ENCODE measurements around the gene PRKCI. TPM values are rescaled to one million over a fixed set of nuclear protein-coding genes. Genes with fewer than 3 reads are reported as not detected.
"Not testable (repeated sequence)": the region's sequence is repeated elsewhere in the genome, so short reads cannot be mapped to it uniquely, and the experiment has no call there.

Gene PRKCI
- total RNA-seq, 4 donors from 2014 or later: 33.5 to 125 (median 47.7) TPM

DNA sequence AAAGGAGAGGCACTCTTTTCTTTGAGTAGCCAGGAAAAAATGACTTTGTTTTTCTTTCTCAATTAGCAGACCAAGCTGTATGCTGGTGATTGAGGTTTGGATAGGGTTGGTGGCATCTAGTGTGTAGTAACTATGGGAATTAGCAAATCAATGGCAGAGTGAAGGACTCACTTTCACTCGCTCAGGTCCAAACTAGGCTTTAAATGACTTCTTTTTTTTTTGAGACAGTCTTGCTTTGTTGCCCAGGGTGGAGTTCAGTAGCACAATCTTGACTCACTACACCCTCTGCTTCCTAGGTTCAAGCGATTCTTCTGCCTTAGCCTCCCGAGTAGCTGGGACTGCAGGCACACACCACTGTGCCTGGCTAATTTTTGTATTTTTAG lies 35.9 kb downstream of the PRKCI start:
- no peak overlapping the region for H3K4me3 ChIP-seq
- no peak for DNase-seq (ENCODE audit: low spot score in 2 of 2)
- 94% methylated on average over 3 of the region's 3 CpGs for WGBS
- H3K36me3 ChIP-seq: peaks cover 11% of the 10 kb centered on the region
- TF ChIP-seq POLR2AphosphoS5 (IDR thresholded peaks at IDR 0.05): no peak
- H3K9me3 ChIP-seq: no peaks in the 10 kb centered on the region
- no peaks in the 10 kb centered on the region for H3K4me1 ChIP-seq
- no peaks in the 10 kb centered on the region for H3K27me3 ChIP-seq
- H3K27ac ChIP-seq: no peak overlapping the region

DNA sequence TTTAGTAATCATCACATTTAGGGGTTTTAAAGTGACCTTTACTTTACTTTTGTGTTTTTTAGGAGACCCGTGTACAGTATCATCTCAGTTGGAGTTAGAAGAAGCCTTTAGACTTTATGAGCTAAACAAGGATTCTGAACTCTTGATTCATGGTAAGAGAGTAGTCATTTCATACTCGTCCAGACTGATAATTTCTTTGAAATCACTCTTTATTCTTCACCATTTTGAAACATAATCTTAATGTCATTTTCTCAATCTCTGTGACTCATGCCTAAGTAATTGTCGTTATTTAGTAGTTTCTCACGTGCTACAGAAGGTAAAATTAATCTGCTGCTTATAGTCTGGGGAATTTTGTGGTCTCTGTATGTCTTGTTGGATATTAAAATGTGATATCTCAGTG lies 37.7 kb downstream of the PRKCI start:
- no peak for DNase-seq (ENCODE audit: low spot score in 2 of 2)
- Histone ChIP-seq H3K4me3 (no peak overlapping the region), H3K4me1 (no peaks in the 10 kb centered on the region), H3K27ac (no peak overlapping the region), H3K9me3 (no peaks in the 10 kb centered on the region), H3K27me3 (no peaks in the 10 kb centered on the region), H3K36me3 (peaks cover 23% of the 10 kb centered on the region)
- WGBS: 95% methylated on average over 4 of the region's 4 CpGs
- no peak for TF ChIP-seq EP300 (IDR thresholded peaks at IDR 0.05)
- no peak for TF ChIP-seq POLR2A (IDR thresholded peaks at IDR 0.05)
- TF ChIP-seq, protein P1, sequence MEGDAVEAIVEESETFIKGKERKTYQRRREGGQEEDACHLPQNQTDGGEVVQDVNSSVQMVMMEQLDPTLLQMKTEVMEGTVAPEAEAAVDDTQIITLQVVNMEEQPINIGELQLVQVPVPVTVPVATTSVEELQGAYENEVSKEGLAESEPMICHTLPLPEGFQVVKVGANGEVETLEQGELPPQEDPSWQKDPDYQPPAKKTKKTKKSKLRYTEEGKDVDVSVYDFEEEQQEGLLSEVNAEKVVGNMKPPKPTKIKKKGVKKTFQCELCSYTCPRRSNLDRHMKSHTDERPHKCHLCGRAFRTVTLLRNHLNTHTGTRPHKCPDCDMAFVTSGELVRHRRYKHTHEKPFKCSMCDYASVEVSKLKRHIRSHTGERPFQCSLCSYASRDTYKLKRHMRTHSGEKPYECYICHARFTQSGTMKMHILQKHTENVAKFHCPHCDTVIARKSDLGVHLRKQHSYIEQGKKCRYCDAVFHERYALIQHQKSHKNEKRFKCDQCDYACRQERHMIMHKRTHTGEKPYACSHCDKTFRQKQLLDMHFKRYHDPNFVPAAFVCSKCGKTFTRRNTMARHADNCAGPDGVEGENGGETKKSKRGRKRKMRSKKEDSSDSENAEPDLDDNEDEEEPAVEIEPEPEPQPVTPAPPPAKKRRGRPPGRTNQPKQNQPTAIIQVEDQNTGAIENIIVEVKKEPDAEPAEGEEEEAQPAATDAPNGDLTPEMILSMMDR (IDR thresholded peaks at IDR 0.05): no peak
- TF ChIP-seq POLR2AphosphoS5 (IDR thresholded peaks at IDR 0.05): no peak

DNA sequence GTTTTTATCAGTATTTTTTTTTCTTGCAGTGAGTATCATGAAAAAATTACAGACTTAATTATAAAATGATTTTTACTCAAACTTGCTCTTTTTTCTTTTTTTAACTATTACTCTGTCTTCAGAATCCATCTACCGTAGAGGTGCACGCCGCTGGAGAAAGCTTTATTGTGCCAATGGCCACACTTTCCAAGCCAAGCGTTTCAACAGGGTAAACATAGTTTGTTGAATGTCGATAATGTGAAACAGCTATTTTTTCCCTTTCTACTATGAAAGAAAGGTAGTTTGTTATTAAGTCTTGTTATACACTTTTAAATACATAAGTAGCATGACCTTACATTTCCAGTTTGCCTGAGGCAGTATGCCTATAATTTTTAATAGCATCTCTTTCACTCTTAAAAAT lies 45.6 kb downstream of the PRKCI start:
- TF ChIP-seq EP300 (IDR thresholded peaks at IDR 0.05) (no peak), POLR2AphosphoS5 (IDR thresholded peaks at IDR 0.05) (no peak), POLR2A (IDR thresholded peaks at IDR 0.05) (no peak)
- TF ChIP-seq, protein P1 (IDR thresholded peaks at IDR 0.05): no peak
- peaks cover 44% of the 10 kb centered on the region for H3K36me3 ChIP-seq
- no peak for DNase-seq (ENCODE audit: low spot score in 2 of 2)

DNA sequence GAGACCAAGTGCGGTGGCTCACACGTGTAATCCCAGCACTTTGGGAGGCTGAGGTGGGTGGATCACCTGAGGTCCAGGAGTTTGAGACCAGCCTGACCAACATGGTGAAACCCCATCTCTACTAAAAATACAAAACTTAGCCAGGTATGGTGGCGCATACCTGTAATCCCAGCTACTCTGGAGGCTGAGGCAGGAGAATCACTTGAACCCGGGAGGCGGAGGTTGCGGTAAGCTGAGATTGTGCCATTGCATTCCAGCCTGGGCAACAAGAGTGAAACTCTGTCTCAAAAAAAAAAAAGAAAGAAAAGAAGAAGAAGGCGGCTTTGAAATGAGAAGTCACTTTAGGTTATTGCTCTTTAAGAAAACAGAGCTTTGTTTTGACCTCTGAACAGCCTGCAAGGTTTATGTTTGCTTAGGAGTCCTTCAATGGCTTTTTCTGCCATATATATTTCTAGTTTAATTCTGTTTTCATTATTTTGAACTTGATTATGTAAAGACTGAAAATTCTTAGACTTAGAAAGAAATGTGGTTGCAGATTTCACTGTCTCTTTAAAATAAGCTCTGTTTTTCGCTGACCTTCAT lies 47.5 kb downstream of the PRKCI start:
- H3K4me3 ChIP-seq; H3K27ac ChIP-seq; H3K4me1 ChIP-seq; H3K27me3 ChIP-seq; H3K9me3 ChIP-seq; DNase-seq (ENCODE audit: low spot score in 2 of 2): not testable (repeated sequence)
- 95% methylated on average over 8 of the region's 8 CpGs for WGBS
- H3K36me3 ChIP-seq: peaks cover 45% of the 10 kb centered on the region

More for the DNA sequence above, 45.6 kb downstream of the PRKCI start:
- H3K9me3 ChIP-seq: no peaks in the 10 kb centered on the region
- H3K27me3 ChIP-seq: no peaks in the 10 kb centered on the region
- H3K4me3 ChIP-seq: no peak overlapping the region
- no peaks in the 10 kb centered on the region for H3K4me1 ChIP-seq
- 93% methylated on average over 5 of the region's 5 CpGs for WGBS
- H3K27ac ChIP-seq: no peak overlapping the region

DNA sequence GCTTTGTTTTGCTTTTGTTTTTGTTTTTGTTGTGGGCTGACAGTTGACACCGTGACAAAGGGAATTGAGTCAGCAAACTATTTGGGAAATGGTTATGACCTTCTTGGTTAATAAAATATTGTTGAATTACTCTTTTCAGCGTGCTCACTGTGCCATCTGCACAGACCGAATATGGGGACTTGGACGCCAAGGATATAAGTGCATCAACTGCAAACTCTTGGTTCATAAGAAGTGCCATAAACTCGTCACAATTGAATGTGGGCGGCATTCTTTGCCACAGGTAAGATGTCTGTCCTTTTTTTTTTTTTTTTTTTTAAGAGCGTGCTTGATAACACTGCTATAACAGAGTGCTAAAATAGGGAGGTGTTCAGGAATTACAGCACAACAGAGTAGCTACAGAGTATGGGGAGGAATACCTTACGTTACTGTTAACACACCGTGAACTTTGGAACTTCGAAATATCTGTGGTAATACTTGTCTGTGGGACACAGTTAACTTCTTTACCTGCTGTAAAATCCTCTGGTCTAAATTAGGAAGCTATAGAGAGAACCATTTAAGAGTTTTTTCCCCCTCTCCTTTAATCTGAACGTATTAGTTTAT lies 48.2 kb downstream of the PRKCI start:
- H3K36me3 ChIP-seq: peaks cover 44% of the 10 kb centered on the region
- no peak overlapping the region for H3K27ac ChIP-seq
- TF ChIP-seq EP300 (IDR thresholded peaks at IDR 0.05) (no peak), POLR2AphosphoS5 (IDR thresholded peaks at IDR 0.05) (no peak), POLR2A (IDR thresholded peaks at IDR 0.05) (no peak)
- TF ChIP-seq, protein P1 (IDR thresholded peaks at IDR 0.05): no peak
- no peaks in the 10 kb centered on the region for H3K4me1 ChIP-seq
- H3K4me3 ChIP-seq: no peak overlapping the region
- H3K9me3 ChIP-seq: no peaks in the 10 kb centered on the region
- 90% methylated on average over 11 of the region's 11 CpGs for WGBS
- no peak for DNase-seq (ENCODE audit: low spot score in 2 of 2)
- no peaks in the 10 kb centered on the region for H3K27me3 ChIP-seq

DNA sequence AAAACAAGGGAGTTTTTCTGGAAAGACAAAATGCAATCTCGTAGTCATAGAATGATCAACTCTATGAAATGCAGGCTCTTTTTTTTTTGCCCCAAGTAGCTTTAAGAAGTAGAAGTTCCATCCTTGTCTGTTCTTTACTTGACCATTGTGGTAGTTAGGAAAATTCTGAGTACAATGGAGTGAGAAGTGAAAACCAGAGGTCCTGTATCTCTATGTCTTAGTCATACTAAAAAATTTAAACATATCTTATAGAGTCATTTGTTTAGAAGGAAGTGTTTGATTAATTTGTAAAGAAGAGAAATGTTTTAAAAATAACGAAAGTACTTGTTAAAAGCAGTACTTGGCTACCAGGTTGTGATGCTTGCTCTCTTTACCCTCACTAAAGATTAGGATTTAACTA lies 52.4 kb downstream of the PRKCI start:
- Histone ChIP-seq H3K36me3 (peaks cover 50% of the 10 kb centered on the region), H3K27ac (no peak overlapping the region), H3K4me1 (no peaks in the 10 kb centered on the region), H3K9me3 (no peaks in the 10 kb centered on the region), H3K4me3 (no peak overlapping the region), H3K27me3 (no peaks in the 10 kb centered on the region)
- no peak for TF ChIP-seq POLR2AphosphoS5 (IDR thresholded peaks at IDR 0.05)
- TF ChIP-seq, protein P1 (IDR thresholded peaks at IDR 0.05): no peak
- no peak for TF ChIP-seq EP300 (IDR thresholded peaks at IDR 0.05)
- TF ChIP-seq POLR2A (IDR thresholded peaks at IDR 0.05): no peak
- no peak for DNase-seq (ENCODE audit: low spot score in 2 of 2)
- 88% methylated on average over 2 of the region's 2 CpGs for WGBS

Measured in suprapubic skin (tissue), 4 donors.